Mammary epithelial cell (primary cell): Measurements from ENCODE around the gene NAMPT.

Experiments
- EZH2 ChIP-seq: IDR thresholded peaks from 2 replicates; pipeline ENCODE4 v1.6.1; 2012; ENCODE audit warnings: low read length, inconsistent platforms, borderline replicate concordance
- TF ChIP-seq, protein P1 (sequence below), 2 donors: IDR thresholded peaks in 1 of 2; conservative IDR thresholded peaks in 1 of 2; 2 replicates each; pipeline ENCODE4 v1.5.1; 2011 to 2012; ENCODE audit warnings: inconsistent platforms in 2 of 2, low read length in 2 of 2, mild to moderate bottlenecking in 2 of 2, control low read depth in 1 of 2, low read depth in 1 of 2; ENCODE audit not compliant: insufficient read depth in 1 of 2; ENCODE audit errors: extremely low read depth in 1 of 2

DNA sequence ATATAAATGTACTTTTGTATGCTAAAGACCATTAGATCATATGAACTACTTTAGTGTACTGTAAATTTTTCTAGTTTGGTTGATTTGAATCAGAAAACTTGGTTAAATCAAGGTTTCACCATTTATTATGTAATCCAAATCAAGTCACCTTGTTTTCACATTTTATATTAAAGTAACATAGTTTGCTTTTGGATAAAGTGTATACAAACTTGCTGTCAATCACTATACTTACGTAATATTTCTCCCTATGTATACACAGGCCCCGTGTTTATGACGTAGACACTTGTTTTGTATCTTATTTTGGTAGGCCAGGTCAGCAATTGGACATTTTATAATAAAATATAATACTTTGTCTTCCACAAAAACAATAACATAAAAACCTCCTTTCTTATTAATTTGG is 32.2 kb downstream of the NAMPT start:
- no peak for TF ChIP-seq EZH2
- TF ChIP-seq, protein P1, sequence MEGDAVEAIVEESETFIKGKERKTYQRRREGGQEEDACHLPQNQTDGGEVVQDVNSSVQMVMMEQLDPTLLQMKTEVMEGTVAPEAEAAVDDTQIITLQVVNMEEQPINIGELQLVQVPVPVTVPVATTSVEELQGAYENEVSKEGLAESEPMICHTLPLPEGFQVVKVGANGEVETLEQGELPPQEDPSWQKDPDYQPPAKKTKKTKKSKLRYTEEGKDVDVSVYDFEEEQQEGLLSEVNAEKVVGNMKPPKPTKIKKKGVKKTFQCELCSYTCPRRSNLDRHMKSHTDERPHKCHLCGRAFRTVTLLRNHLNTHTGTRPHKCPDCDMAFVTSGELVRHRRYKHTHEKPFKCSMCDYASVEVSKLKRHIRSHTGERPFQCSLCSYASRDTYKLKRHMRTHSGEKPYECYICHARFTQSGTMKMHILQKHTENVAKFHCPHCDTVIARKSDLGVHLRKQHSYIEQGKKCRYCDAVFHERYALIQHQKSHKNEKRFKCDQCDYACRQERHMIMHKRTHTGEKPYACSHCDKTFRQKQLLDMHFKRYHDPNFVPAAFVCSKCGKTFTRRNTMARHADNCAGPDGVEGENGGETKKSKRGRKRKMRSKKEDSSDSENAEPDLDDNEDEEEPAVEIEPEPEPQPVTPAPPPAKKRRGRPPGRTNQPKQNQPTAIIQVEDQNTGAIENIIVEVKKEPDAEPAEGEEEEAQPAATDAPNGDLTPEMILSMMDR (conservative IDR thresholded peaks at IDR 0.05 in 1 of 2, IDR thresholded peaks at IDR 0.05 in 1 of 2; ENCODE audit: extremely low read depth in 1 of 2, insufficient read depth in 1 of 2, low read depth in 1 of 2, low read length in 2 of 2), result no peak
